HG03439 (cell line): Measurements from ENCODE around the gene EBF3.

Experiments used
- ATAC-seq: cut with Tn5 transposase; IDR thresholded peaks from one replicate; pipeline ENCODE4 v1.9.1; 2021; ENCODE audit warnings: mild to moderate bottlenecking, moderate library complexity; ENCODE audit not compliant: unreplicated experiment

Gene EBF3

DNA sequence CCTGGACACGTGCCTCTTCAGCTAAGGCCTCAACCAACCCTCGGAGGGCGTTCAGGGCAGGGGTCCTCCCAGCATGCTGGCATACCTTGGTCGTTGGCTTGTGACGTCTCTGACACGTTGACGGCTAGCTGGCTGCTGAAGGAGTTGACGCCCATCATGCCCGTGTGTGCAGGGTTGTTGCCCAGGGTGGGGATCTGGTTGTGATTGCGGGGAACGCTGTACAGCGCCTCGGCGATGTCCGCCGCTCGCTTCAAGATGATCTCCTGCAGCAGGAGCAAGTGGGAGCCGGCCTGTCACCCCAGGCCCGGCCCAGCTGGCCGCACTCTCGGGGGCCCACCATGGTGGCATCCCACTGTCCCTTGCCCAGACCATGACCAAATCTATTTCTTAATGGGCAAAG is 122.0 kb downstream of the EBF3 start:
- no peak for ATAC-seq

DNA sequence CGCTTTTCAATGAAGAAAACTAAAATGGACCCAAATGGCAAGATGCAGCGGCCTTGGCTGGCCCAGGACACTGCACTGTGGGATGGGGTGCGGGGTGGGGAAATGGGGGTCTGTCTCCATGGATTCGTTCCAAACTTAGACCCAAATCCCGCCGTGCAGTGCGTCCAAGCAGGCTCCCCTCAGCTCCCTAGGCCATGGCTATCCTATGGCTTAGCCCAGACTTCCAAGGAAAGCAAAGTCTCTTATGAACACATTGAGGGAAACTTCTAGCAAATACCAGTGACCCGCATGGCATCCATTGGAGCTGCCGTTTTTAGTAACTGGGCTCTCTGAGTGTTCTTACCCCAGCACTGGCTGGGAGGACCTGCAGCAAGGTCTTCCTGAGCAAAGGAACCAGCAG is 122.5 kb downstream of the EBF3 start:
- ATAC-seq, result no peak

DNA sequence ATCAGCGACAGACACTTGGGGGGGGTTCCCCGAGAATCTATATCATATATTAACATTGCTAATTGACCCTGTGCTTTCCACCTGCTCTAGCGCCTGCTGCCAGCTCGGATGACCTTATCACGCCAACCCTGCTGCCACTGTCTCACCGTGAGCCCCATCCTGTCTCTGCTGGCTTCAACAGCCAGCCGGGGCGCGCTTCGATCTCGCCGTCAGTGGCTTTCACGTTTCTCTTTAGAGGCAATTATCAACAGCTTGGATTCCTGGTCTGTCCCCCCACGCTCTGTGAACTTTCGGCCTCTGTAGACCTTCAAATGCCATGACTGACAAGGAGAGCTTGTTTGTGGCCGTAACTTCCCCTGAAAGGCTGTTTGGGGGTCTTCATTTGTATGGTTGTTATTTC is 123.0 kb downstream of the EBF3 start:
- ATAC-seq, result no peak

DNA sequence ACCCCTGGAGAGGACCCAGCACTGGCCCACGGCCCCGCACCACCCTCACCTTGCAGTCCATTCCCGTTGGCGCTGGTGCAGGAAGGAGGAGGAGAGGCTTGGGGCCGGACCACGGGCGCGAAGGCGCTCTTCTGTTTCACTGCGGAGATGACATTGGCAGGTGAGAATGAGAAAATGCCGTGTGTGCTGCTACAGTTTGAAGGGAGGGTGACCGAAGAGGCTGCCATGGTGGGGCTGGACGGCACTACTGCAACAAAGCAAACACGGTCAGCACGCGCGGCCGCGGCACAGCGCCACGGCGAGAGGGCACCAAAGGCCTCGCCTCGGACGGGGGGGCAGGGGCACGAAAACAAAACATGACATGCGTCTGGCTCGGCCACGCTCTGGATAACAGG is 123.9 kb downstream of the EBF3 start:
- no peak for ATAC-seq

DNA sequence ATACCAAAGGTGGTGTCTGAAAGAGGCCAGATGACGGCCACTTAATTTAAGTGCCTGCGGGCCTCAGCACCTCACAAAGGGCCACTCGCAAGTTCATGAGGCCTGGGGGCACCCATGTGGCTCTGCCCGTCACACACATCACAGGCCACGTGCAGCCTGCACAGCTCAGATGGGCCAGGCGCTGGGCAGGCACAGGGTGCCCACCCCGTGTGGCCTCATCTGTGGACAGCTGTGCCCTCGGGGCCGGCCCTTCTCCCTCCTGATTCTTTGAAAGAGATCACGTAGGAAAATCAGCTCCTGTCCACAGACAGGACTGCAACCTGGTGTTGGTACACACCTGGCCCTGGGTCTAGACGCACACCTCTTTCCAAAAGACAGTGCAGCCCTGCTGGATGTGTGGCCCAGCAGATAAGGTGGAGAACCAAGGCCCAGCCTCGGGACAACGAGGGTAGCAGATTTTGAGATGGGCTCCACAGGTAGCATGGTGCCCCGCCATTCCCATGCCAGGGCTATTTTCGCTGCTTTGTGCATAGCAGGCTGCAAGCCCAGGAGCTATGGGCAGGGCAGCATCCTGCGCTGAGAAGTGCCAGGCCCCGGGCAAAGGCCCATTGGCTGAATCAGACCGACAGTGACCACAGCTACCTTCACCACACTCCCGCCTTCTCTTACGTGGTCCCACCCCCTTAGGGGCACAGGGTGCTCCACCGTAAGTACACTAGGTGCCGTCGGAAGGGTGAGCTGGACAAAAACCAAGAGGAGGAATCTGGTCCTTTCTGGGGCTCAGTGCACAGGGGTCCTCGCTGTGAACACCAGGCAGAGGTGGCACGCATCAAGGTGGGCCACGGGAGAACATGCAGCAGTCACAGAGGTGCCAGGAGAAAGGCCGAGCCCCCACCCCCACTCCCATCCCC is 124.5 kb downstream of the EBF3 start:
- no peak for ATAC-seq

DNA sequence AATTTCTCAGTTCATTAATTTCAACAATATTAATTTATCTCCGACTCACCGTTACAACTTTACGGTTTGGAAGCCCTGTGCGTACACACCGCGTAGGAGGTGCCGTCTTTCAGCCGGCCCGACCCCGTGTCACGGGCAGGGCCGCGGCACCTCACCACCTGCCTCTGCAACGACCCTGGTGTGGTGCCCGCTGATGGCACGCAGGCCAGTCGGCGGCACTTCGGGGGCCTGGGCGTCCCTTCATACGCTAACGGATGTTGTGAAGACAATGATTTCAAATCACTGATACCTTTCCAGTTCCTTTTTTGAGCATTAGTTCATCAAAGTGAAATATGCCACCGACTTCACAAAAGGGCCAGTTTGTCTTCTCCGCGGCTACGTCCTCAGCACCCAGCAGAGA is 125.3 kb downstream of the EBF3 start:
- ATAC-seq, result no peak

DNA sequence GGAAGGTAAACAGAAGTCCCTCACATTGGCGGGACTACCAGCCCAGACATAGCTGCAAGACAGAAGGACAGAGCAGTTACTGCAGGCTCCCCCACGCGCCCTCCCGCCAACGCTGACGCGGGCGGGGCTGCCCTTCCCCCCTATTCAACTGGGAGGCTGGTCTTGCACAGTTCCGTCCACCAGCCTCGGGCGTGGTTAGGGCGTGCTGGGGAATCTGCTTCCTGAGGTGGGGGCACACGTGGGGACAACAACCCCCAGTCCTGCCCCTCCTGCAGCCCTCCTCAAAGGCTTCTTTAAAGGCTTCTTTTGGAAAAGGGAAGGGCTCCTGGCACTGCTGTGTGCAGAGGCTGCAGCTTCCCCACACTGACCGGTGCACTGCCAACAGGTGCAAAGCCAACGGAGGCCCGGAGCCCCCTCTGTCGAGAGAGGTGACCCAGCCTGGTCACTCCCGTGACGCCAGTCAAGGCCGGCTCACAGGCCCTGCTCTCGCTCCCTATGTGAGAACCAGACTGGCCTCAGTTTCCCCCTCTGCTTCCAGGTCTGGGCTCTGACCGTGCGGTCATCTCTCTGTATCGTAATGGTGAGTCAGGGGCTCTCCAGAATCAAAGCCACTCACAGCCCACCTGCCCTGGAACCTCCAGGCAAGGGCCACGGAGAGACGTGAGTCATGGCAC is 126.0 kb downstream of the EBF3 start:
- ATAC-seq, result no peak

DNA sequence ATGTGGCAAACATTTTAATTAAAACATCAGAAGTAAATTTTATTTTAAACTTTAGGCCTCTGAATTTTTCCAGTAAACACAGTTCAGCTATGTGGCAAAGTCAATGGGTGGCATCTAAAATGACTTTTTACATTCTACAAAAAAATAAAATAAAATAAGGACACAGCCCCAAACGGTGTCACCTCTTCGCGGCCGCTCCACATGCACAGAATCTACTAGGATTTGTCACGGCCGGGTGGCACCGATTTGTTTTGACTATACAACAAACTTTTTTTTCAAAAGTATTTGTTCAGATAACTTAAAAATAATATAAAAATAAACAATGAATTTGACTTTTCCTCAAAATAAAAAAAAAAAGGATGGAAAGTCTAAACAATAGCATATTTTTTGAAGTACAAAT is 127.8 kb downstream of the EBF3 start:
- no peak for ATAC-seq

DNA sequence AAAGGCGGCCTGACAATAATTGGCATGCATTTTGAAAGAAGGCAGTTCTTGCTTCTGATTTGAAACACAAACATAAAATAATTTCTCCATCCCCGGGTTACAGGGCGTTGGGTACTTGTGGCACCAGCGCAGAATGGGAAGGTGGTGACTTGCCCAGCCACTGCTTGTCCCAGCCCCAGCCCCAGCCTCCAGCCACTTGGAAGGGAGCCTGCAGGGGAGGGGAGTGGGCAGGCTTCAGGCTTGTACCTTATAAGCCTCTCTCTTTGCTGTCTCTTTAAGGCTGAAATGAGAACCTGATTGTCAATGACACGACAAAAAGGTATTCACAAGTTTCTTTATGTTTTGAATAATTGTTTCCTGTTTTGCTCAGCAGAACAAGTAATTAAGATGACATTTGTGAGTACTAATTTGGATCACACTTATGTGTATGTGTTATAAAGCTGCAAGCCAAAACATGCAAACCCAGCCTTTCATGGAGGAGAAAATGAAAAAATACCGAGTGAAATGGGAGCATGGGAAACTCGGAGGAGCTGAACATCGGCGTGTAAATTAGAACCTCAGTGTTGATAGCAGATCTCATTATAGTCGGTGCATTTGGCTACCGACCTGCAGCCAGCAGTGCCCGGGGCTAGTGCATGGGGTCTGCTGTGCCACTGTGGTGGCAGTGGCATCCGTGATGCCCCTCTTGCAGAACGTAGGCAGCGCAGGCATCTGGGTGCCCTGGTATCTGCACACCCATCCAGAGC is 129.9 kb downstream of the EBF3 start:
- ATAC-seq, result no peak

DNA sequence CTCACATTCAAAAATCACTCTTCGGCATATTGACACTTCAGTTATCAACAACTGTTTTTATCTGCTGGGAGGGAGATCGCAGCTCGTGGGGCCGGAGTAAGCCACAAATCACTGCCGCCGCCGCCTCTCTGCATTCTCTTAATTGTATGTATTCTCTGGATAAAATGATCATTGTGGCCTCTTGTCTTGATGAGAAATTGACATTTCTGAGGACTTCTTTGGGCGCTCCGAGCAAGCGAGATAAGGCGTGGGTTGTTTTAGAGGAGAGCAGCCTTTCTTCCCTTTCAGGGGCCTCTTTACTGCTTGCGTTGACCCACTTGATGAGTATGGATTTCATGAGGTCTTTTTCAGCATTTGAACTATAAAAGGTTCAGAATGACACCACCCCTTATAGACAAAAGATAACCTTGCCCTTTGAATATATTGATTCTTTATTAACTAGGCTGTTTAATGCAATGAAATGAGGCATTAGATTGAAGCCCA is 130.6 kb downstream of the EBF3 start:
- ATAC-seq, result no peak

DNA sequence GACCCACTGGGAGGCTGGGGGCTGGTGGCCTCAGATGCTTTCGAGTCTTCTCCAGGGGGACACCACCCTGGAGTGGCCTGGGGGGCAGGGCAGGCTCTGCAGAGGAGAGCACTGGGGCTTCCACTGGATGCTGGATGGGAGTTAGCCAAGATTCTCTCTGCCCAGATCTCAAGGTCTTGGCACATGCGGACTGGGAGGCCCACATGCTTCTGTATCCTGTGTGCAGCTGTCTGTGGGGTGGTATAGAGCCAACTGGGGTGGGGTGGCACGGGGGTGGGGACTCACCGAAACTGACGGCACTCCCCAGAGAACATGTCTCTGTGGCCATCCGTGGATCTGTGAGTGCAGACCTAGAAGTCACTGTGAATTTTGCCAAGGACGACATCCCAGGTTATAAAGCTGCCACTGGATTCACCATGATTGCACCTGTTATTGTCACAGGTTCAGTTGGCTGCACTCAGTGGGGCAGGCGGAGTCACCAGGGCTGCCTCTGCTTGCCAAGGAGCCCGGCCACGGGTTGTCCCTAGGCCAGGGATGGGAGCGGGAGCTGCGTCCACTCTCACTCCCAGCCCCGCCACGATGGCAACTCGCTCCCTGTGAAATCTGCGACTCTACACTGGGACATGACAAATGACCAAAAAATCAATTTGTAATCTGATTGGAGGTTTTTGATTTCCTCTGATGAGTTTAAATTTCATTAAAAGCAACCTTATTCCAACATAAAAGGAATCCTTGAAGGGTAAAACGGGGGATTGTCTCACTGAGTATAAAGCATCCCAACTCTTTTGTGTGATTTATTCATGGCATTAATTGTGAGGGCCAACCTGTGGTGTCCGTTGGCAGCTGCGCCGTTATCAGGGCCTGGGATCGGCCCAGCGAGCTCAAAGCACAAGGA is 131.3 kb downstream of the EBF3 start:
- no peak for ATAC-seq

DNA sequence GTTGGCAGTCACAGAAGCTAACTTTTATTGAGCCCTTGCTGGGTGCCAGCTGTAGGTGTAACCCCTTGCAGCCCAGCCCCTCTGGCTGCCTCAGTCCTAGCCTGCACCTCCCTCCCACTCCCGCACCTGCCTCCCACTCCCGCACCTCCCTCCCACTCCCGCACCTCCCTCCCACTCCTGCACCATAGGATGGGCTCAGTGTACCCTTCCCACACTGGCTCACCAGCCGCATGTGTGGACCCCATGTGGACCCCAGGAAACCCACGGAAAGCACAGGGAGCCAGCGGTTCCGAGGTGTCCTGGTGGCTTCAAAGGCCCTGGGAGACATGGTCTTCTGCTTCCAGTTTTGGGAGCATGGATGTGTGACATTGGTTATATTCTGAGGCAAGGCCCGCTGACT is 132.9 kb downstream of the EBF3 start:
- ATAC-seq, result no peak

DNA sequence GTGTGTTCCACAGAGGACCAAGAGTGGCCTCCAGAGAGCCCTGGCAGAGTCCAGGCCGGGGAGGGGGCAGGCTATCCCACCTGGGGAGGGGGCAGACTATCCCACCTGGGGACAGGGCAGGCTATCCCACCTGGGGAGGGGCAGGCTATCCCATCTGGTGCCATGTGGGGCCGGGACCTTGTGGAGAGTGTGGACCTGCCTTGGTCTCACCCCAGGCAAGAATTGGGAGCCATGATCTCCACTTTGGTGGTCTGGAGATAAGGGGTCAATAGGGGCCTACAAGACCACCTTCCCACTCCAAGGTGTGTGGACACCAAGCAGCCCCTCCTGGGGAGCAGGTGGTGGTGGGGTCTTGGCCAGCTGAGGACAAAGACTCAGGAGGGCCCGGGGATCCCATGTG is 138.2 kb downstream of the EBF3 start:
- ATAC-seq, result no peak

DNA sequence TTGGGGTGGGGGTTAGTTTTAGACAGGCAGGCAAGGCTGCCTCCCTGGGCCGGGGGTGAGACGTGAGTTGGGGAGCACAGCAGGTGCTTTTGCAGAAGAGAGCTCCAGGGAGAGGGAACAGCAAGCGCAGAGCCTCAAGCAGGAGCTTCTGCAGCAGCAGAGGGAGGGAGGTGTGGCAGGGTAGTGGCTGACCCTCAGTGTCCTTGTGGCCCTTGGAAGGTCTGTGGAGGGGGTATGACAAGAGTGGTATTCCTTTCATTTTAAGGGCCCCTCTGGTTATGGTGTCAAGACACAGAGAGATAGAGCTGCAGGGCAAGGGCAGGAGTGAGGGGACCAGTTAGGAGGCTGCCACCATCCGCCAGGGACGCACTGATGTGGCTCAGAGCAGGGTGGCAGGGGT is 138.9 kb downstream of the EBF3 start:
- ATAC-seq, result no peak

DNA sequence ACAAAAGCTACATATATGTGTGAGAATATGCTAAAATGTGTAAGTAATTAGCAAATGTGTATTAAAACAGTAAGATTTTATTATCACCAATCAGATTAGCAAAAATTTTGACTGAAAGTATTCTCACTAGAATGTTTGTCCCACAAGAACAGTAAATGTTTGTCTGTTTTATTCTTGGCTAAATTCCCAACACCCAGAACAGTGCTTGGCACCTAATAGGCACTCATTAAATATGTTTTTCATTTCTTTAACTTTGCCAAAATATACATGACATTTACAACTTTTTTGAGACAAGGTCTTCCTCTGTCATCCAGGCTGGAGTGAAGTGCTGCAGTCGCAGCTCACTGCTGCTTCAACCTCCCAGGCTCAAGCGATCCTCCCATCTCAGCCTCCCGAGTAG is 143.6 kb downstream of the EBF3 start:
- no peak for ATAC-seq

DNA sequence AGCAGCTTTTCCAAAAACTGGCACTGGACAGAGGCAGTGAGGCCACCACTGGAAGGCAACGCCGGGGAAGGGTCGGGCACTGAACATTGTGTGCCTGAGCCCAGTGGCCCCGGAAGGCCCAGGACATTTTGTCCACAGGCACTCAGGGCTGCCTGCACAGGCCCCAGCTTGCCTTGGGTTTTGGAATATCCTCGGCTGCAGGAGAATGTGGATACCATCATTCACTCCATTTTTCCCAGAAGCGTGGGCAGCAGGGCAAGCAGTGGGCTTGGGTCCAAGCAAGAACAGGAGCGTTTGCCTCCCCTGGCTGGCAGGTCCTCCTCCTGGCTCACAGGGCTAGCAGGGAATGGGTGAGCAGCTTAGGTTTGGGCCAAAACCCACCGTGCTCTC is 147.4 kb downstream of the EBF3 start:
- no peak for ATAC-seq

DNA sequence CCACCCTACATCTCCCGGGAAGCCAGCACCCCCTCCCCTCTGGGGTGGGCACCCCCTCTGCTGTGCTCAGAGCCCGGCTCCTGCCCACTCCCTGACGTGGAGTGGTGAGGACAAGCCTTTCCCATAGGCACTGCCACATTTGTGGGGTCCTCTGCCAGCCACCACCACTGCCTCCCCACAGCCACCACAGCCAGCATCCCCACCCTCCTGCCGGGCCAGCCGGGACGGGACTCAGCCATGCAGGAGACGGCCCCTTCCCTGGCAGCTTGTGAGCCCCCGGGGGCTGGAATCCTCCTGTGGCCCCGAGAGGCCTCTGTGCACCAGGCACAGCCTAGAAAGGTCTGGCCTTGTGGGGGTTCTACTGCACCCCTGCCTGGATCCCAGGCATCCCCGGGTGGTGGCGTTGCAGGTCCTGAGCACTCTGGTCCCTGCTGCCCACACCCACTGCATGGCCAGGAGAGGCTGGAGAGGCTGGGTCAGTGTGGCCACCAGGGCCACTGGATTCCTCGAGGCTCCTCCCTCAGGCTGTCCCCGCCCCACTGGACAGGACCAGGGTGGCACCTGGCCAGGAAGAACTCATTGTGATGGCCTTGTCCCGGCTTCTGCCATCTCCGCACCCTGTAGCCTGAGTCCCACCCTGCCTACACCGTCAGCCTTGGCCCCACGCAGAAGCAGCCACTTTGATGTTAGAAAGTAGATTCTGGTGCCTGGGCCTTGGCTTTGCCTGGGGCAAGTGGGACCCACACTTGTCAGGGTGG is 148.0 kb downstream of the EBF3 start:
- ATAC-seq, result no peak

DNA sequence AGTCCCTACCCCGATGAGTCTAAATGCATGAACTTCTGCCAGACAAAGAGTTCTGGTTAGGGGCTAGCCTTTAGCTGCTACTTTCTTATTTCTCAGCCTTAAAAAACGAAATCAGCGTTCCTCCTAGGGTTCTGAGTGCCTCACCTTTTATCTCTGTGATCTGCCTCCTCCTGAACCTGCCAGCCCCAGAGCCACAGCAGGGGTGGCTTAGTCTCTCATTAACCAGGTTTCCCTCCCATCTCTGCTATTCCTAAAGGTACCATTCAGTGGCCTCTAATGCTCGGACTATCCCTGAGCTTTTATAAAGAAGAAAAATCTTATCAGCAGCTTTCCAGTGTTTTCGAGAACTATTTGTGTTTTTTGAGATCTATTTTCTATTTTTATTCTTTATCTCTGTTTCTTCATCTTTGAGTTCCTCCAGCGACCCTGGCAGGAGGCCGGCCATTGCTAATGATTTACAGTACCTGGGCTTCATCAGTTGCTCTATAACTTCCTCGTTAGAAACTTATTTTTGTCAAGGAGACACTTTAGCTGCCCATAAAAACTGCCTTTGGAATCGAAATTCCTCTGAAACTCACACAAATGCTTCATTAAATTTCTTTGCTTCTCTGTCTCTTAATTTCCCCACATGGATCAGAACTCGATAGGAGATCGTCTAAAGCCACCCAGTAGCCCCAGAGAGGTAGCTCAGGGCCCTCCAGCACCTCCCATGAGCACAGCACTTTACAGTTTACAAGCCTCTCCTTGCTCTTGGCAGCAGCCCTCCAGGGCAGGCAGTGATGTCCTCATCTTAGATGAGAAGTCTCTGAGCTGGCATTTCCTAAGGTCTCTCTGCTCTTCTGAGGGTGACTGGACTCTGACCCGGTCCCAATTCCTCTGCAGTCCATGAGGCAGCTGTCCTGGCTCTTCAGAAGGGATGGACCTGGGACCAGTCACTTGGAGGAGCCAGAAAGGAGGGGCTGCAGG is 149.1 kb downstream of the EBF3 start:
- no peak for ATAC-seq

DNA sequence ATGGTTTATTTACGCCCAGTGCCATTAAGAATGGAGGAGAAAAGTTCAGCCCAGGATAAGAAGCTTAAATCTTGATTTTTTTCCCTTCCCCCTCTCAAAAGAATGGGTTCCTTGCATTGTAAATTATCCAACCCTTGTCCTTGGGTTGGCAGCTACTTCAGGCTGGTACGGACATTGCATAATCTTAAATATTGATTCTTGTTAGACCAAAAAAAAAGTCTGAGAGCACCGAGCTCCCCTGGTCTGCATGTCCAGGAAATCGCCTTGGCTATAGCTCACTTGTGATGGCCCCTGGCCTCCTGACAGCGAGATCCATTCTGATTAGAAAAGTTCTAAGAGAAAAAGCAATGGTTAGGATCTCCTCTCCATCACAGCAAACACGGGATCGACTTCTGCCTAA is 151.7 kb downstream of the EBF3 start:
- ATAC-seq, result no peak
